Spleen (tissue), 7 donors: ENCODE results near the gene SLC23A1.

Experiments used
- CTCF ChIP-seq, 11 experiments: fragments of 200-600 bp in 7 of 11; fragments of 450-650 bp in 4 of 11; sonication (generic) in 4 of 11; IDR thresholded peaks in 8 of 11; conservative IDR thresholded peaks in 3 of 11; 1 replicate in 7 of 11; 2 replicates in 4 of 11; pipeline versions ENCODE4 v1.4.0 to v1.8.0; 2016 to 2021; ENCODE audit warnings: antibody characterized with exemption in 11 of 11, inconsistent platforms in 4 of 11, mild to moderate bottlenecking in 1 of 11
- POLR2A ChIP-seq, 3 donors: fragments of 450-650 bp; IDR thresholded peaks; one replicate each; pipeline ENCODE4 v1.5.1; 2017; ENCODE audit warnings: antibody characterized with exemption in 3 of 3, mild to moderate bottlenecking in 1 of 3
- donor health status: DM: no; HTN: no; CAD: no; lungs with moderate emphysema.
- donor health status: DM: no; HTN: no; CAD: no.
- donor health status: DM: no; HTN: no; CAD: no.

- no peak for TF ChIP-seq CTCF (IDR thresholded peaks at IDR 0.05 in 8 of 11, conservative IDR thresholded peaks at IDR 0.05 in 3 of 11)
- no peak for TF ChIP-seq POLR2A (IDR thresholded peaks at IDR 0.05)
These were observed 8.2 kb downstream of the SLC23A1 start for GRCh38 chr5:139374909-139375308.
